HepG2 (cell line): Measurements from ENCODE around the gene RNF125. TPM values are rescaled to one million over a fixed set of nuclear protein-coding genes. Genes with fewer than 3 reads are reported as not detected.

Experiments
- BHLHE40 ChIP-seq: IDR thresholded peaks from 2 replicates; pipeline ENCODE4 v1.6.1; 2011; ENCODE audit warnings: low read length, improper control_type of control experiment
- E2F2 ChIP-seq: sonication (generic); formaldehyde crosslinking; IDR thresholded peaks from 2 replicates; pipeline ENCODE4 v1.4.0; 2020; ENCODE audit warnings: missing genetic modification reagents, borderline replicate concordance
- FOXP1 ChIP-seq, 2 experiments: fragments of 450-650 bp in 1 of 2; IDR thresholded peaks; 2 replicates each; pipeline ENCODE4 v1.6.1; 2017 to 2018; ENCODE audit warnings: antibody characterized with exemption in 1 of 2
- GLMP ChIP-seq: sonication (generic); formaldehyde crosslinking; IDR thresholded peaks from 2 replicates; pipeline ENCODE4 v1.9.0; 2021; ENCODE audit warnings: missing genetic modification reagents, mild to moderate bottlenecking, borderline replicate concordance
- HNF4G ChIP-seq, 2 experiments: sonication (generic) in 1 of 2; formaldehyde crosslinking in 1 of 2; IDR thresholded peaks; 2 replicates each; pipeline versions ENCODE4 v1.4.0 to v1.6.1; 2011 to 2020; ENCODE audit warnings: borderline replicate concordance in 2 of 2, low read depth in 2 of 2, mild to moderate bottlenecking in 2 of 2, low read length in 1 of 2, missing genetic modification reagents in 1 of 2, moderate library complexity in 1 of 2
- HNRNPLL ChIP-seq: fragments of 200-400 bp; formaldehyde crosslinking; IDR thresholded peaks from 2 replicates; pipeline ENCODE4 v1.6.1; 2017; ENCODE audit warnings: mild to moderate bottlenecking, low read depth, low read length; ENCODE audit not compliant: poor library complexity, severe bottlenecking
- KAT8 ChIP-seq: IDR thresholded peaks from 2 replicates; pipeline ENCODE4 v1.6.1; 2016; ENCODE audit warnings: missing genetic modification reagents, missing compliant biosample characterization
- KLF15 ChIP-seq: sonication (generic); formaldehyde crosslinking; IDR thresholded peaks from 2 replicates; pipeline ENCODE4 v1.8.1; 2023; ENCODE audit warnings: borderline replicate concordance, mild to moderate bottlenecking, inconsistent platforms, missing genetic modification reagents, mixed read lengths
- KLF6 ChIP-seq: IDR thresholded peaks from 2 replicates; pipeline ENCODE4 v1.8.0; 2016; ENCODE audit warnings: missing biosample characterization, missing genetic modification reagents
- LCORL ChIP-seq, 2 experiments: fragments of 450-650 bp in 1 of 2; sonication (generic) in 1 of 2; formaldehyde crosslinking in 1 of 2; IDR thresholded peaks; 2 replicates each; pipeline versions ENCODE4 v1.5.0 to v1.6.1; 2017 to 2020; ENCODE audit warnings: antibody characterized with exemption in 1 of 2, missing genetic modification reagents in 1 of 2
- MED8 ChIP-seq: sonication (generic); formaldehyde crosslinking; IDR thresholded peaks from 2 replicates; pipeline ENCODE4 v1.8.1; 2023; ENCODE audit warnings: mild to moderate bottlenecking, missing genetic modification reagents; ENCODE audit not compliant: insufficient replicate concordance
- MYPOP ChIP-seq: sonication (generic); formaldehyde crosslinking; IDR thresholded peaks from 2 replicates; pipeline ENCODE4 v1.8.1; 2023; ENCODE audit warnings: mild to moderate bottlenecking, moderate library complexity, missing genetic modification reagents
- SNAPC5 ChIP-seq: sonication (generic); formaldehyde crosslinking; IDR thresholded peaks from 2 replicates; pipeline ENCODE4 v1.8.1; 2023; ENCODE audit warnings: mild to moderate bottlenecking, missing genetic modification reagents, borderline replicate concordance
- THRA ChIP-seq: sonication (generic); formaldehyde crosslinking; IDR thresholded peaks from 2 replicates; pipeline ENCODE4 v1.4.0; 2020; ENCODE audit warnings: missing genetic modification reagents, borderline replicate concordance
- ZNF230 ChIP-seq: sonication (generic); formaldehyde crosslinking; IDR thresholded peaks from 2 replicates; pipeline ENCODE4 v1.4.0; 2020; ENCODE audit warnings: mild to moderate bottlenecking, missing genetic modification reagents
- ZNF251 ChIP-seq: sonication (generic); formaldehyde crosslinking; IDR thresholded peaks from 2 replicates; pipeline ENCODE4 v1.9.0; 2021; ENCODE audit warnings: mild to moderate bottlenecking, missing genetic modification reagents
- ZNF326 ChIP-seq: sonication (generic); formaldehyde crosslinking; IDR thresholded peaks from 2 replicates; pipeline ENCODE4 v1.4.0; 2020; ENCODE audit warnings: missing genetic modification reagents, borderline replicate concordance
- ZNF484 ChIP-seq: sonication (generic); formaldehyde crosslinking; IDR thresholded peaks from 2 replicates; pipeline ENCODE4 v1.5.1; 2020; ENCODE audit warnings: mild to moderate bottlenecking, low read depth, missing genetic modification reagents, borderline replicate concordance
- ZNF788 ChIP-seq: sonication (generic); formaldehyde crosslinking; IDR thresholded peaks from 2 replicates; pipeline ENCODE4 v1.5.0; 2020; ENCODE audit warnings: mild to moderate bottlenecking, missing genetic modification reagents, borderline replicate concordance
- ZNF800 ChIP-seq: sonication (generic); formaldehyde crosslinking; IDR thresholded peaks from 2 replicates; pipeline ENCODE4 v1.4.0; 2020; ENCODE audit warnings: missing genetic modification reagents
- polyA plus RNA-seq, 8 experiments: library from polyadenylated mRNA; depleted of rRNA in 3 of 8; stranded (reverse) in 7 of 8; unstranded in 1 of 8; fragments of >200 nt; fragmentation: Illumina TruSeq in 4 of 8; extraction: Trizol in 4 of 8; gene quantifications; 2 replicates each; pipeline versions ENCODE4 v1.2.1 to v1.2.3, GENCODE V29; 2011 to 2016; ENCODE audit warnings: low read depth in 4 of 8, missing spikeins in 1 of 8, mixed read lengths in 1 of 8; ENCODE audit not compliant: insufficient read depth in 1 of 8
- total RNA-seq, 5 experiments: library from RNA; depleted of rRNA; stranded (reverse); fragments of >200 nt; fragmentation: Illumina TruSeq; extraction: Trizol; gene quantifications; 2 replicates each; pipeline ENCODE4 v1.2.3, GENCODE V29; 2016; ENCODE audit warnings: low read depth in 1 of 5

The RNF125 gene
- total and polyA plus RNA-seq, 2 of the 13 experiments (the other 11 are each of a cell fraction or from before 2014, with no cell fraction given), result 0.58 to 1.8 TPM

- TF ChIP-seq SNAPC5 (CRISPR knock-in tag) (no peak), KAT8 (CRISPR knock-in tag) (peak; percentile 40; the same call in 1 of the 2 replicates), ZNF800 (CRISPR knock-in tag) (0 out of 2 replicates have a peak, but pooled peaks have one; percentile 51), FOXP1 (IDR thresholded peaks at IDR 0.05) (no peak), FOXP1 (CRISPR knock-in tag; IDR thresholded peaks at IDR 0.05) (0 out of 2 replicates have a peak, but pooled peaks have one; percentile 23), LCORL (IDR thresholded peaks at IDR 0.05) (no peak), LCORL (CRISPR knock-in tag; IDR thresholded peaks at IDR 0.05) (peak; percentile 85), KLF15 (0 out of 2 replicates have a peak, but pooled peaks have one; percentile 52), MYPOP (CRISPR knock-in tag) (no peak; the same call in 1 of the 2 replicates), ZNF788 (CRISPR knock-in tag) (peak; percentile 38; the same call in 1 of the 2 replicates), KLF6 (0 out of 2 replicates have a peak, but pooled peaks have one; percentile 50), E2F2 (CRISPR knock-in tag) (peak; percentile 66; the same call in 1 of the 2 replicates), ZNF230 (CRISPR knock-in tag) (no peak; the same call in 1 of the 2 replicates), ZNF251 (CRISPR knock-in tag) (no peak), MED8 (peak; percentile 45), GLMP (no peak), HNF4G (IDR thresholded peaks at IDR 0.05; ENCODE audit: borderline replicate concordance, low read depth, low read length) (peak; percentile 55; the same call in 1 of the 2 replicates), HNF4G (CRISPR knock-in tag; IDR thresholded peaks at IDR 0.05; ENCODE audit: borderline replicate concordance, low read depth) (peak; percentile 43; the same call in 1 of the 2 replicates), HNRNPLL (peak; percentile 24), THRA (peak; percentile 71), ZNF484 (CRISPR knock-in tag) (no peak), ZNF326 (CRISPR knock-in tag) (no peak), BHLHE40 (peak; percentile 44; the same call in 1 of the 2 replicates)
Measured at GRCh38 chr18:32019251-32019948, 775 bp downstream of the RNF125 start (continued).
